SK-N-MC (cell line): ENCODE measurements around the gene KIAA1217.

Source experiments
- FOXP2 ChIP-seq: optimal IDR thresholded peaks from 2 replicates; pipeline ENCODE3; 2011; ENCODE audit warnings: mild to moderate bottlenecking, moderate library complexity; ENCODE audit not compliant: insufficient read depth; ENCODE audit errors: extremely low read length, control extremely low read depth
- POLR2AphosphoS5 ChIP-seq: IDR thresholded peaks from 2 replicates; pipeline ENCODE4 v1.6.1; 2012; ENCODE audit warnings: mild to moderate bottlenecking, low read depth, low read length, borderline replicate concordance

- TF ChIP-seq POLR2AphosphoS5 (no peak), FOXP2 (no peak)
These were observed 205.7 kb downstream of the KIAA1217 start for GRCh38 chr10:24414597-24414996.
